Astrocyte of the spinal cord (primary cell): Measurements from ENCODE around the gene RARA.

ENCODE experiments used
- DNase-seq: peaks from one replicate; pipeline ENCODE4 v3.0.0; 2011; ENCODE audit warnings: low read depth, low spot score
- H3K4me3 ChIP-seq: 2 replicates; pipeline ENCODE4 v1.5.1; 2011; ENCODE audit warnings: low read depth, mild to moderate bottlenecking, low read length, moderate library complexity
- in situ Hi-C: cut with HindIII; loops from 2 replicates; pipeline ENCODE4 v1.10.0; 2017; ENCODE audit warnings: low sequenced_read_pairs
- TF ChIP-seq, protein P1 (sequence below): IDR thresholded peaks from 2 replicates; pipeline ENCODE4 v1.5.1; 2012; ENCODE audit warnings: low read depth, mild to moderate bottlenecking, low read length, inconsistent platforms

Gene RARA

DNA sequence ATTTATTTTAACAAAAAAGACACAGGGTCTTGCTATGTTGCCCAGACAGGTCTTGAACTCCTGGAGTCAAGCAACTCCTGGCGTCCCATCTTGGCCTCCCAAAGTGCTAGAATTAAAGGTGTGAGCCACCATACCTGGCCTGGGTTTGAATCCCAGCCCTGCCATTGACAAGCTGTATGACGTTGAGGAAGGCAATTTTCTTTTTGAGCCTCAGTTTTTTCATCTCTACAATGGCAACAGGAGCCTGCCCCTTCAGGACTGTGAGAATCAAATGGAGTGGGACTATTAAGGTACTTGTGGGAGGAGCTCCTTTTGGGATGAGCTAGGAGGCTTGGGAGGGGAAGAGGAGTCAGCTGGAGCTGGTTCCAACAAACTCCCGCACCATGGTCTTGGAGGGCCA, 6.2 kb downstream of the RARA start:
- no peak overlapping the region for H3K4me3 ChIP-seq
- TF ChIP-seq, protein P1, sequence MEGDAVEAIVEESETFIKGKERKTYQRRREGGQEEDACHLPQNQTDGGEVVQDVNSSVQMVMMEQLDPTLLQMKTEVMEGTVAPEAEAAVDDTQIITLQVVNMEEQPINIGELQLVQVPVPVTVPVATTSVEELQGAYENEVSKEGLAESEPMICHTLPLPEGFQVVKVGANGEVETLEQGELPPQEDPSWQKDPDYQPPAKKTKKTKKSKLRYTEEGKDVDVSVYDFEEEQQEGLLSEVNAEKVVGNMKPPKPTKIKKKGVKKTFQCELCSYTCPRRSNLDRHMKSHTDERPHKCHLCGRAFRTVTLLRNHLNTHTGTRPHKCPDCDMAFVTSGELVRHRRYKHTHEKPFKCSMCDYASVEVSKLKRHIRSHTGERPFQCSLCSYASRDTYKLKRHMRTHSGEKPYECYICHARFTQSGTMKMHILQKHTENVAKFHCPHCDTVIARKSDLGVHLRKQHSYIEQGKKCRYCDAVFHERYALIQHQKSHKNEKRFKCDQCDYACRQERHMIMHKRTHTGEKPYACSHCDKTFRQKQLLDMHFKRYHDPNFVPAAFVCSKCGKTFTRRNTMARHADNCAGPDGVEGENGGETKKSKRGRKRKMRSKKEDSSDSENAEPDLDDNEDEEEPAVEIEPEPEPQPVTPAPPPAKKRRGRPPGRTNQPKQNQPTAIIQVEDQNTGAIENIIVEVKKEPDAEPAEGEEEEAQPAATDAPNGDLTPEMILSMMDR: no peak
- in situ Hi-C loops: no loop called here
- DNase-seq: no peak

DNA sequence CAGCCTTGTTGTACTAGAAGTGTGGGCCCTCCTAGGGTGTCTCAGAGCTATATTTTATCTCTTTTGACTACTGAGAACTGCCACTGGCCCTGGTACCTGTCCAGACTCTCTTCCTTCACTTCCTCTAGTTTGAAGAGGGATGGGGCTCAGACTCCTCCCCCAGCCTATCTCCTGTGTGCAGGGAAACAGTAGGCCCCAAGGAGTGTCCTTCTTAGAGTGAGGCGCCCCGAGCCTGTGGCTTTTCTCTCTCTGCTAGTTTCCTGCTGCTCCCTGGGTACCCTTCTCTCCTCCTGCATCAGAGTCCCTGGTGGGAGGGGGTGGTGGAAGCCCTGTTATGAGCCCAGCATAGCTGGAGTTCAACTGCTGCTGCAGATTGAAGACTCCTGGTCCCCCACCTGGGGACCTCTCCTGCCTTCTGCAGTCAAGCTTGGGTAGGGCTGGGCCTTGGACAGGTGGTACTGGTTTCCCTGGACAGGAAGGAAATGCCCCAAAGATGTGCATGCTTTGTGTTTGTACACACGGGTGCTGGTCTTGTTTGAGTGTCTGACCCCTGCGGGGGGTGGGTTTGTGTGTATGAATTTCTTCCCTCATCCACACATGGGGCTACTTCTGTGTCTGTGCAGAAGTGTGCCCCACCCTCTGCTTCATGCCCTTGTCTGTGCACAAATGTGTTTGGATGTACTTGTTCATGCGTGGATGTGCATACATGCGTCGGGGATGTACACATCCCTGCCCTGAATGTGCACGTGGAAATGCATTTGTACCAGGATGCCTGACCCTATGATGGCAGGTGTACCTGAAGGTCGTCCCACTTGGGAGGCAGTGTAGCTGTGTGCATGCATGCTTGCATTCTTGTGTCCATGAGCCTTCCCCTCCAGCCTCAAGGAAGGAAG, 6.9 kb downstream of the RARA start:
- no peak overlapping the region for H3K4me3 ChIP-seq
- in situ Hi-C loops: no loop called here
- TF ChIP-seq, protein P1: no peak
- DNase-seq: no peak

DNA sequence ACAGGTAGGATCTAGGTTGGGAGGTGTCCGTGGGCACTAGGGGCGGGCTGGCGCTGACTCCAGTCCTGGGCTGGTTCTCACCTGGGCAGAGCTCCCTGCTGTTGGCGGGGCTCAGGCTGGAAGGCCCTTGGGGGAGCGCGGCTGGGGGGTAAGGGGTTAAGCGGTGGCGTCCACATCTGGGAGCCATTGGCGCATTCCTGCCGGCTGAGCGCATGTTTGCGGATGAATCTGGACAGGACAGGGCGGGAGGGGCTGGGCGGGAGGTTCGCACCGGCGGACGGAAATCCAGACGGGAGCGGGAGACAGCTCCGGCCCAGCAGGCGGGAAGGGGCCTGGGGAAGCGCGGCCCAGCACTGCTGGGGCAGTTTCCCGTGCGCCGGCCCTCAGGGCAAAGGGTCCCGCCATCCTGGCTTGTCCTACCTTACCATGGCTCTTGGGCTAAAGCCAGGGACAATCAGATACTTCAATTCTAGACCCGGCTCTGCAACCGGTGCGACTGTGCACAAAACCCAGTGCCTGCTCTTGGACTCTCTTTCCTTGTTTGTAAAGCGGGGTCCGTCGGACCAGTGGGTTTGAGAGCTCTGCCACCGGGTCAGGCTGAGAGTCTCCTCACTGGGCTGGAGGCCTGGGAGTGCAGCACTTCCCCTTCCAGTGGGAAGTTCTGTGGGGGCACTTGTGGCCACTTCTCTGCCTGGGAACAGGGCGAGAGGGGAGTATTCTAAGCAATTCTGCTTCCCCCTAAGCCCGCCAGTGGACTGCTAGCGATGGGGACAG, 7.8 kb downstream of the RARA start:
- peak; percentile 81 for DNase-seq
- in situ Hi-C loops: no loop called here
- H3K4me3 ChIP-seq: no peak overlapping the region
- TF ChIP-seq, protein P1: no peak

DNA sequence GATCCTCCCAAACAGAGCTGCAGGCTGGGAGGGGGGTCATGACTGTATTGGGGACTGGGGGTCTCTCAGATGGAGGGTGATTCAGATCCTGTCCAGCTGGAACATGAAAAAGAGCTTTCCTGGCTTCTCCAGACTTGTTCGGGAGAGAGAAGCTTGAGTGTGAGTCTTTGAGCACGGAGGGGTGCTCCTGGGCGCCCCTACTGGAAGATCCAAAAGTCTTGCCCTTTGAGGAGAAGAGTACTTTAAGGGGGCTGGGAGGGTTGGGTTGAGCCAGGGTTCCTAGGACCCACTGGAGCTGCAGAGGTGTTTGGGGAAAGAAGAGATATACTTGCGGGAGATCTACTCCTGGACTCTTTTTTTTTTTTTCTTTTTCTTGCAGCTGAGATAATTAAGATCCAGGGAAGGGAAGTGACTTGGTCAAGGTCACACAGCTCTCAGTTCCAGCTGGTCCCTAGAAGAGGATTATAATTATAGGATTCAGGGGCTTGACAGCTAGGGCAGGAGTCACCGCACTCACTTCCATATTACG, 8.4 kb downstream of the RARA start:
- H3K4me3 ChIP-seq: peak overlapping the region; percentile 75
- TF ChIP-seq, protein P1: peak; percentile 71
- in situ Hi-C loops: no loop called here
- DNase-seq: peak; percentile 76

DNA sequence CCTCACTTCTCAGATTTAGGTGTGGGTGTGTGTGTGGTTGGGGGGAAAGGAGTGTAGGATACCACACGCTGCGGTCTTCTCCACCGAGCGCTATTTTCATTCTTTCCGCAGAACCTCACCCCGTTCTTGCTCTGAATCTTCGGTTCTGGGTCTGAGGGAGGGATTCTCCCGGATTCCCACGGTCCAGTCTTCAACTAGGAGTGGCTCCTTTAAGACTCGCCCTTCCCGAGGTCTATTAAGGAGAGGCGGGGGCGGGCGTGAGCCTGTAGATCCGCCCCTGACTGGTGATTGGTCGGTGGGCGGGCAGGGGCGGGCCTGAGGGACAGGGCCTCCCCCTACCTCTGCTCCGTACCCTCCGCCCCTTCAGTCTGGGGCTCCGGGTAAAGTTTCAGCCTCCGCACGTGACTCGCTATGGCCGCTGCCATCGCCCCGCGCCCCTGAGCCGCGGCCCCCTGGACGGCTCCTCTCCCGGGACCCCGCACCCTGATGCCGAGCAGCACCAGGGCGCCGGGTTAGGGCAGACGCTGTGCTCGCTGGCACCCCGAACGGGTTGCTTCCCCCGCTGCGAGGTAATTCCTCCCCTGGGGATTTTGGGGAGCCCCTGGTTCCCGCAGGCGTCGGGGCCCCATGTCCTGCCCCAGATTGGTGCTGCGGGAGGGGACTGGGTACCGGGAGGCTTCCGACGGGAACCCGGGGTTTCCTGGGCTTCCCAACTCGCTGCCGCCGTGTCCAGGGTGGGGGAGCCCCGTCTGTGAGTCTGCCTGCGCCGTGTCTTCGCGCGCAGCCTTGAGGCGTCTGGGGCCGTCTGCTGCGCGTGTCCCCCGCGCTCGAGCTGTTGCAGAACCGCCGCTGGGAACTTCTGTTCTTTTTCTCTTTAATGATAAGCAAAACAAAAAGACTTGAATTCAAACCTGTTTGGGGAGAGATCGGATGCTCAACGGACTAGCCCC, 9.2 kb downstream of the RARA start:
- peak overlapping the region; percentile 75 for H3K4me3 ChIP-seq
- TF ChIP-seq, protein P1: no peak
- peak; percentile 98 for DNase-seq
- in situ Hi-C loops: no loop called here
